ENCODE measurements around the gene FIGLA. TPM values are rescaled to one million over a fixed set of nuclear protein-coding genes. Genes with fewer than 3 reads are reported as not detected.

Gene FIGLA
- total and polyA plus RNA-seq, 2 donors (not counting 1 experiment from before 2014, with no cell fraction given): not detected

DNA sequence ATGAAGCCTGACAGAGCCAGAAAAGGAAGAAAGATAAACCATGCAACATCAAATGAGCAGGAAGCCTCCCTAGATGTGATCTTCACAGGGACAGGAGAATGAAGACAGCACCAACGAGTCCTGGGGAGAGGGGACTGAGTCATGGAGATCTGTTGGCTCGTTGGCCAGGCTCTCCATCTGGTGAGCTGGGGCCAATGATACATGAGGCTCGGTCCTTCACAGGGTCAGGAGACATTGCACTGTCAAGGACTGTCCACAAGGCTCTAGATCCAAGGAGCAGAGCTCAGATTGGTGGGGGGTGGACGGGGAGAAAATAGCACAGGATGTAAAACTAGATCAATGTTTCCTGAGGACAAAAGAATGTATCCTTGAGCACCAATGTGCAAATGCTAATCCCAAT, 44.4 kb upstream of the FIGLA start:
- H3K27me3 ChIP-seq (replicated peaks in 1 of 4; ENCODE audit: control extremely low read depth in 1 of 4, control insufficient read depth in 3 of 4, insufficient read depth in 4 of 4, low read length in 3 of 4): peaks cover 0 to 10% (median 0%) of the 10 kb centered on the region in 4 experiments
- no peak overlapping the region for H3K4me3 Mint-ChIP-seq
- no peaks in the 10 kb centered on the region for H3K4me1 ChIP-seq (ENCODE audit: control insufficient read depth in 2 of 2, insufficient read depth in 2 of 2, low read length in 2 of 2)
- H3K9me3 Mint-ChIP-seq (ENCODE audit: insufficient read depth): no peaks in the 10 kb centered on the region
- H3K36me3 ChIP-seq (replicated peaks in 1 of 2; ENCODE audit: control extremely low read depth in 1 of 2, control insufficient read depth in 1 of 2, extremely low read depth in 1 of 2, insufficient read depth in 2 of 2, low read length in 1 of 2): no peaks in the 10 kb centered on the region
- ChIA-PET POLR2A (no interaction called here), CTCF (no interaction called here)
- no peak overlapping the region for H3K27ac Mint-ChIP-seq
- no peak overlapping the region for H2AFZ ChIP-seq (ENCODE audit: insufficient read depth, low read depth, low read length, poor library complexity, severe bottlenecking)
- H3K9me3 ChIP-seq (ENCODE audit: control extremely low read depth in 1 of 3, control insufficient read depth in 2 of 3, insufficient read depth in 1 of 3, low read length in 2 of 3): no peaks in the 10 kb centered on the region
- ATAC-seq (ENCODE audit: low read depth) (no peak), DNase-seq (no peak)
- no peak overlapping the region for H3K4me3 ChIP-seq (ENCODE audit: control extremely low read depth in 1 of 5, extremely low read depth in 1 of 5, insufficient read depth in 1 of 5, low read depth in 2 of 5, low read length in 4 of 5)
- no peak overlapping the region for H3K27ac ChIP-seq (ENCODE audit: low read length in 2 of 2)
- peaks cover 34% of the 10 kb centered on the region for H3K27me3 Mint-ChIP-seq
- no peaks in the 10 kb centered on the region for H3K79me2 ChIP-seq (ENCODE audit: control insufficient read depth, insufficient read depth, low read length)
- no peaks in the 10 kb centered on the region for H3K4me1 Mint-ChIP-seq
- H3K4me2 ChIP-seq (replicated peaks; ENCODE audit: low read depth, low read length, poor library complexity, severe bottlenecking): no peak overlapping the region
- H4K20me1 ChIP-seq (ENCODE audit: control insufficient read depth, insufficient read depth, low read length, poor library complexity, severe bottlenecking): no peaks in the 10 kb centered on the region
- H3K9ac ChIP-seq (ENCODE audit: low read length): no peak overlapping the region
- 69% methylated on average over 3 of the region's 4 CpGs for WGBS (ENCODE audit: insufficient coverage)
- no peak for TF ChIP-seq EZH2 (IDR thresholded peaks at IDR 0.05; ENCODE audit: borderline replicate concordance, insufficient read depth, low read depth, low read length, poor library complexity, severe bottlenecking)
- TF ChIP-seq, protein P1, sequence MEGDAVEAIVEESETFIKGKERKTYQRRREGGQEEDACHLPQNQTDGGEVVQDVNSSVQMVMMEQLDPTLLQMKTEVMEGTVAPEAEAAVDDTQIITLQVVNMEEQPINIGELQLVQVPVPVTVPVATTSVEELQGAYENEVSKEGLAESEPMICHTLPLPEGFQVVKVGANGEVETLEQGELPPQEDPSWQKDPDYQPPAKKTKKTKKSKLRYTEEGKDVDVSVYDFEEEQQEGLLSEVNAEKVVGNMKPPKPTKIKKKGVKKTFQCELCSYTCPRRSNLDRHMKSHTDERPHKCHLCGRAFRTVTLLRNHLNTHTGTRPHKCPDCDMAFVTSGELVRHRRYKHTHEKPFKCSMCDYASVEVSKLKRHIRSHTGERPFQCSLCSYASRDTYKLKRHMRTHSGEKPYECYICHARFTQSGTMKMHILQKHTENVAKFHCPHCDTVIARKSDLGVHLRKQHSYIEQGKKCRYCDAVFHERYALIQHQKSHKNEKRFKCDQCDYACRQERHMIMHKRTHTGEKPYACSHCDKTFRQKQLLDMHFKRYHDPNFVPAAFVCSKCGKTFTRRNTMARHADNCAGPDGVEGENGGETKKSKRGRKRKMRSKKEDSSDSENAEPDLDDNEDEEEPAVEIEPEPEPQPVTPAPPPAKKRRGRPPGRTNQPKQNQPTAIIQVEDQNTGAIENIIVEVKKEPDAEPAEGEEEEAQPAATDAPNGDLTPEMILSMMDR (IDR thresholded peaks at IDR 0.05): no peak
- intact Hi-C loops (cut with micrococcal nuclease): no loop called here

GRCh38 chr2:70834106-70834505, 43.7 kb upstream of the FIGLA start:
- Histone ChIP-seq H3K36me3 (replicated peaks in 1 of 2; ENCODE audit: control extremely low read depth in 1 of 2, control insufficient read depth in 1 of 2, extremely low read depth in 1 of 2, insufficient read depth in 2 of 2, low read length in 1 of 2) (no peaks in the 10 kb centered on the region), H3K4me3 (ENCODE audit: control extremely low read depth in 1 of 5, extremely low read depth in 1 of 5, insufficient read depth in 1 of 5, low read depth in 2 of 5, low read length in 4 of 5) (no peak overlapping the region), H4K20me1 (ENCODE audit: control insufficient read depth, insufficient read depth, low read length, poor library complexity, severe bottlenecking) (no peaks in the 10 kb centered on the region), H3K9ac (ENCODE audit: low read length) (no peak overlapping the region), H3K4me2 (replicated peaks; ENCODE audit: low read depth, low read length, poor library complexity, severe bottlenecking) (no peak overlapping the region), H3K79me2 (ENCODE audit: control insufficient read depth, insufficient read depth, low read length) (no peaks in the 10 kb centered on the region), H2AFZ (ENCODE audit: insufficient read depth, low read depth, low read length, poor library complexity, severe bottlenecking) (no peak overlapping the region), H3K4me1 (ENCODE audit: control insufficient read depth in 2 of 2, insufficient read depth in 2 of 2, low read length in 2 of 2) (no peaks in the 10 kb centered on the region), H3K27ac (ENCODE audit: low read length in 2 of 2) (no peak overlapping the region), H3K9me3 (ENCODE audit: control extremely low read depth in 1 of 3, control insufficient read depth in 2 of 3, insufficient read depth in 1 of 3, low read length in 2 of 3) (no peaks in the 10 kb centered on the region), H3K27me3 (replicated peaks in 1 of 4; ENCODE audit: control extremely low read depth in 1 of 4, control insufficient read depth in 3 of 4, insufficient read depth in 4 of 4, low read length in 3 of 4) (peaks cover 0 to 10% (median 0%) of the 10 kb centered on the region in 4 experiments)
- CTCF ChIA-PET: no interaction called here
- Mint-ChIP-seq H3K27me3 (peaks cover 37% of the 10 kb centered on the region), H3K27ac (no peak overlapping the region), H3K4me1 (no peaks in the 10 kb centered on the region), H3K4me3 (no peak overlapping the region), H3K9me3 (ENCODE audit: insufficient read depth) (no peaks in the 10 kb centered on the region)
- POLR2A ChIA-PET: no interaction called here
- TF ChIP-seq, protein P1 (IDR thresholded peaks at IDR 0.05): no peak
- TF ChIP-seq EZH2 (IDR thresholded peaks at IDR 0.05; ENCODE audit: borderline replicate concordance, insufficient read depth, low read depth, low read length, poor library complexity, severe bottlenecking): no peak
- ATAC-seq (ENCODE audit: low read depth) (no peak), DNase-seq (no peak)
- 80% methylated on average over 1 of the region's 2 CpGs for WGBS (ENCODE audit: insufficient coverage)
- intact Hi-C loops (cut with micrococcal nuclease): no loop called here

Measured in B cell (primary cell).